Omental fat pad (tissue), 4 donors: Measurements from ENCODE around the gene CACNA2D3. TPM values are rescaled to one million over a fixed set of nuclear protein-coding genes. Genes with fewer than 3 reads are reported as not detected.

Source experiments
- ATAC-seq: fragments of 150-250 bp; one replicate; pipeline ENCODE4 v1.9.1; 2016; ENCODE audit warnings: mild to moderate bottlenecking, moderate library complexity; ENCODE audit not compliant: low FRiP score
- DNase-seq: peaks from one replicate; pipeline ENCODE4 v3.0.0-alpha.2; 2019; ENCODE audit warnings: low spot score
- total RNA-seq, 4 donors: library from RNA; depleted of rRNA; stranded (reverse); fragments of >200 nt; gene quantifications; one replicate each; pipeline ENCODE4 v1.1.0, GENCODE V29; 2016
- TF ChIP-seq, protein P1 (sequence below), 3 donors: fragments of 450-650 bp; IDR thresholded peaks; one replicate each; pipeline ENCODE4 v1.5.1; 2016 to 2017; ENCODE audit warnings: antibody characterized with exemption in 3 of 3, mild to moderate bottlenecking in 3 of 3, moderate library complexity in 2 of 3

Gene CACNA2D3
- total RNA-seq, 4 donors from 2014 or later: 2.6 to 6.1 (median 4.5) TPM

DNA sequence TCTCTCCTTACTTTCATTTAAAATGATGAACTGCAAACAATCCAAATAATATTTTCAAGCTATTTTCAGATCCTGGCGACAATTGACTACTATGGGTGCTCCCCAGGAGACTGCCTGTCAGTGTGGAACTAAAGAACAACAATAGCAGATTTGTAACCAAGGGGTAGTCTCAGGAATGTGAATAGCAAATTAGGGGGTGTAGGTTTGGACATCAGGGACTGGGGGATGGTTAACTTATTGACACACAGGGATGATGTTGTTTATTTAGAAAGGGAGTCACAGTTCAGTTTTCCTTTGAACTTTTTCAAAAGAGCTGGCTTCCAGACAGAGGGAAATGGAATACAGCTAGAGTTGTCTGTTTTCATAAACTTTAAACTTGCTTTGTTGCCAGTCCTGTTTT, 575.7 kb downstream of the CACNA2D3 start:
- TF ChIP-seq, protein P1, sequence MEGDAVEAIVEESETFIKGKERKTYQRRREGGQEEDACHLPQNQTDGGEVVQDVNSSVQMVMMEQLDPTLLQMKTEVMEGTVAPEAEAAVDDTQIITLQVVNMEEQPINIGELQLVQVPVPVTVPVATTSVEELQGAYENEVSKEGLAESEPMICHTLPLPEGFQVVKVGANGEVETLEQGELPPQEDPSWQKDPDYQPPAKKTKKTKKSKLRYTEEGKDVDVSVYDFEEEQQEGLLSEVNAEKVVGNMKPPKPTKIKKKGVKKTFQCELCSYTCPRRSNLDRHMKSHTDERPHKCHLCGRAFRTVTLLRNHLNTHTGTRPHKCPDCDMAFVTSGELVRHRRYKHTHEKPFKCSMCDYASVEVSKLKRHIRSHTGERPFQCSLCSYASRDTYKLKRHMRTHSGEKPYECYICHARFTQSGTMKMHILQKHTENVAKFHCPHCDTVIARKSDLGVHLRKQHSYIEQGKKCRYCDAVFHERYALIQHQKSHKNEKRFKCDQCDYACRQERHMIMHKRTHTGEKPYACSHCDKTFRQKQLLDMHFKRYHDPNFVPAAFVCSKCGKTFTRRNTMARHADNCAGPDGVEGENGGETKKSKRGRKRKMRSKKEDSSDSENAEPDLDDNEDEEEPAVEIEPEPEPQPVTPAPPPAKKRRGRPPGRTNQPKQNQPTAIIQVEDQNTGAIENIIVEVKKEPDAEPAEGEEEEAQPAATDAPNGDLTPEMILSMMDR (IDR thresholded peaks at IDR 0.05): no peak
- ATAC-seq: no peak
- no peak for DNase-seq

DNA sequence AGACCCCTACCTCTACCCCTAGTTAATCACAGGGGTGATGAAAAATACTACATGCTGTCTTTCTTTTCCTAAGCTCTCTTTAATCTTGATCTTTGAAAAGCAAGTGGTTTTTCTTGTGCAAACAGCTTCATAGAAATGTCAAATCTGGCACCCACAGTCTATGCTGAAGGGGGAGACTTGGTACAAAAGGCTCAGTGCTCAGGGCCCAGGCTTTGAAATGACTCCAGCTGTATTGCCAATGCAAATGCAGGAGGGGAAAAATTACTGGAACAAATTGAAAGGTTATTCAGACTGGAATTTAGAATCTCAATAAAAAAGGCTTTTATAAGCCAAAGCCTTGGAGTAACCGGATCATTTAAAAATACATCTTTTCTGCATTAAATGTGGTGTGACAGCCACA, 581.6 kb downstream of the CACNA2D3 start:
- no peak for ATAC-seq
- TF ChIP-seq, protein P1 (IDR thresholded peaks at IDR 0.05): no peak
- DNase-seq: no peak

DNA sequence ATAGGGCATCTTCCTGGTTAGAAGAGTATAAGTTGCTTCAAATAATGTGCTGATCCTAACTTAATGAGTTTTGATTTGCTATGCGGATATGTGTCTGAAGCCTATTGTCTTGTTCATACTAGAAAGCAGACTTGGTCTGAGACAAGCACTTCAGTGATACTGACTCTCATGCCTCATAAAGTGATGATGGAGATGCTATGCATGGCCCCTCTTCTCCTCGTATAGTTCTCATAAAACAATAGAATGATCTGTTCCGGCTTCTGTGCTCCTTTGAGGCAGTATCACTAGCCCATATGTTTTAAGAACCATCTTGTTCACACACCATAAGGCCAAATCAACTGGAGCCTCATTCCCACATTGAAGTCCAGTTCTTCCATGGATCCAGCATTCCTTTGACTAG, 583.4 kb downstream of the CACNA2D3 start:
- DNase-seq: no peak
- no peak for ATAC-seq
- TF ChIP-seq, protein P1 (IDR thresholded peaks at IDR 0.05): no peak

DNA sequence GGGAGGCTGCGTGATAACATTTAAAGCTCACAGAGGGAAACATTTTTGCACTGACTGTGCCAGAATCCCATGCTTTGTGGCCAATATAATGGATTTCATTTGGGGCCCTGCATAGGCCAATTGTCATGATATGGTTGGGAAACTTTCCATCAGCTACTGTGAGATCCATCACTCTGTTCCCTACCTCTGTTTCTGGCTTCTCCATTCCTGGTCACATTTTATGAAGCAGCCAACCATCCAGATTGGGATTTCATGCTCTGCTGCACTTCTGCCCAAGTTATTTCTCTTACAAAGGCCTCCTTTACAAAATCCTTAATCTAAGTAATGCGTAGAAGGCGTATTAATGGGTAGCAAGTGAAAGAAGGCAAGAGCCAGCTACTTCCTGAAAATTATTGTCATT, 584.4 kb downstream of the CACNA2D3 start:
- TF ChIP-seq, protein P1 (IDR thresholded peaks at IDR 0.05): no peak
- DNase-seq (no peak), ATAC-seq (no peak)

DNA sequence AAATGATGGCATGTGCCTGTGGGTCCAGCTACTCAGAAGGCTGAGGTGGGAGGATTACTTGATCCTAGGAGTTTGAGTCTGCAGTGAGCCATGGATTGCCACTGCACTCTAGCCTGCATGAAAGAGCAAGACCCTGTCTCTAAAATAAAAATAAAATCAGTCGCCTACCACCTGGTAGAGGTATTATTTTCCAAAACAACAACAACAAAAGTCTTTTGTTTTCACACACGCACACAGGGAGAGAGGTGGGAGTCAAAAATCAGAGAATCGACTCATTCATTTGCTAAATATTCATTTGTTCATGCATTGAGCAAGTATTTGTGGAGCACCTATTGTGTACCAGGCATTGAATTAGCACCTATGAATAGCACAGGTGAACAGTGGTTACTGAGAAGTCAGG, 587.4 kb downstream of the CACNA2D3 start:
- TF ChIP-seq, protein P1 (IDR thresholded peaks at IDR 0.05): no peak
- DNase-seq (no peak), ATAC-seq (no peak)

DNA sequence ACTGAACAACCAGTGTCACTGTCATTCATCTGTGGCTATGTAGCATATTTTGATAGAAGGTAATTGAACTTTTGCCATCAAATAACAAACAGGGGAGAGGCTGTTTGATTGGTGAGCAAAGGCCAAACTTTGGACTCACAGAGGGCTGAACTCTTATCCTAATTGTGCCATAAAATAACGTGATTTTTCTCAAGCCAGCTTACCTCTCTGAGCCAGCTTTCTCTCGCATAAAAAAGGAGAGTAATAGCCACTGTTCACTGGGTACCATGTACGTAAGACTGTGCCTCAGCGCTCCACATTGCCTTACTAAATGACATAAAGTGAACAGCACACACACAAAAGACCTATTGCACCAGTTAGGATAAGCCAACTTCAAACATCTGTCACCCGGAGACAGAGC, 588.6 kb downstream of the CACNA2D3 start:
- TF ChIP-seq, protein P1 (IDR thresholded peaks at IDR 0.05): no peak
- ATAC-seq: no peak

DNA sequence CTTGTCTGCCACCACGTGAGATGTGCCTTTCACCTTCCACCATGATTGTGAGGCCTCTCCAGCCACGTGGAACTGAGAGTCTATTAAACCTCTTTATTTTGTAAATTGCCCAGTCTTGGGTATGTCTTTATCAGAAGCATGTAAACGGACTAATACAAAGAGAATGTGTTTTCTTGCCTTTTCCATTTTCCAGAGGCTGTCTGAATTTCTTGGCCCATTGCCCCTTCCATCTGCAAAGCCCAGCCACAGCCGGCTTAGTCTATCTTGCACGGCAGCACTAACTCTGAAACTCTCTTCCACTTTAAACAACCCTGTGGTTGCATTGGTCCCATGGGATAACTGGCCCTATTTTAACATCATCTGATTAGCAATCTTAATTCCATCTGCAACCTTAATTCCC, 590.2 kb downstream of the CACNA2D3 start:
- DNase-seq: no peak
- no peak for ATAC-seq
- TF ChIP-seq, protein P1 (IDR thresholded peaks at IDR 0.05): no peak

More for the DNA sequence above, 588.6 kb downstream of the CACNA2D3 start:
- DNase-seq: no peak
